ENCODE data around the gene TMEM117. TPM values are rescaled to one million over a fixed set of nuclear protein-coding genes. Genes with fewer than 3 reads are reported as not detected.
"Not testable (repeated sequence)": the region's sequence is repeated elsewhere in the genome, so short reads cannot be mapped to it uniquely, and the experiment has no call there.

Gene TMEM117
- total RNA-seq, 1 donor from 2014 or later, result 0.75 TPM

GRCh38 chr12:44193281-44193680 lies 357.4 kb downstream of the TMEM117 start:
- intact Hi-C loops (cut with micrococcal nuclease), result no loop called here

GRCh38 chr12:44195719-44196118 lies 359.8 kb downstream of the TMEM117 start:
- intact Hi-C loops (cut with micrococcal nuclease), result not testable (repeated sequence)

GRCh38 chr12:44206045-44206444 lies 370.2 kb downstream of the TMEM117 start:
- intact Hi-C loops (cut with micrococcal nuclease), result no loop called here

- intact Hi-C loops (cut with micrococcal nuclease), result no loop called here
These were observed 381.4 kb downstream of the TMEM117 start for GRCh38 chr12:44217146-44217883.

- intact Hi-C loops (cut with micrococcal nuclease), result no loop called here
These were observed 387.9 kb downstream of the TMEM117 start for GRCh38 chr12:44223736-44224135.

GRCh38 chr12:44224399-44225148 lies 388.7 kb downstream of the TMEM117 start:
- intact Hi-C loops (cut with micrococcal nuclease), result no loop called here

- intact Hi-C loops (cut with micrococcal nuclease), result no loop called here
These were observed 389.2 kb downstream of the TMEM117 start for GRCh38 chr12:44225149-44225510.

- intact Hi-C loops (cut with micrococcal nuclease), result no loop called here
These were observed 391.7 kb downstream of the TMEM117 start for GRCh38 chr12:44227616-44228015.

- intact Hi-C loops (cut with micrococcal nuclease), result no loop called here
These were observed 394.0 kb downstream of the TMEM117 start for GRCh38 chr12:44229846-44230245.

GRCh38 chr12:44235674-44236073 lies 399.8 kb downstream of the TMEM117 start:
- intact Hi-C loops (cut with micrococcal nuclease), result no loop called here

- intact Hi-C loops (cut with micrococcal nuclease), result no loop called here
These were observed 404.3 kb downstream of the TMEM117 start for GRCh38 chr12:44240186-44240585.

GRCh38 chr12:44245932-44246331 lies 410.1 kb downstream of the TMEM117 start:
- intact Hi-C loops (cut with micrococcal nuclease), result no loop called here

GRCh38 chr12:44246482-44247105 lies 410.7 kb downstream of the TMEM117 start:
- intact Hi-C loops (cut with micrococcal nuclease), result no loop called here

GRCh38 chr12:44247588-44247987 lies 411.7 kb downstream of the TMEM117 start:
- intact Hi-C loops (cut with micrococcal nuclease), result no loop called here

GRCh38 chr12:44248436-44248835 lies 412.6 kb downstream of the TMEM117 start:
- intact Hi-C loops (cut with micrococcal nuclease), result no loop called here

GRCh38 chr12:44250440-44250839 lies 414.6 kb downstream of the TMEM117 start:
- intact Hi-C loops (cut with micrococcal nuclease), result not testable (repeated sequence)

GRCh38 chr12:44253338-44253856 lies 417.5 kb downstream of the TMEM117 start:
- intact Hi-C loops (cut with micrococcal nuclease), result no loop called here

GRCh38 chr12:44258246-44258645 lies 422.4 kb downstream of the TMEM117 start:
- intact Hi-C loops (cut with micrococcal nuclease), result no loop called here

GRCh38 chr12:44259890-44260289 lies 424.0 kb downstream of the TMEM117 start:
- intact Hi-C loops (cut with micrococcal nuclease), result no loop called here

GRCh38 chr12:44260581-44260980 lies 424.7 kb downstream of the TMEM117 start:
- intact Hi-C loops (cut with micrococcal nuclease), result no loop called here

GRCh38 chr12:44285321-44285960 lies 449.6 kb downstream of the TMEM117 start:
- intact Hi-C loops (cut with micrococcal nuclease), result no loop called here

- intact Hi-C loops (cut with micrococcal nuclease), result no loop called here
These were observed 450.5 kb downstream of the TMEM117 start for GRCh38 chr12:44286336-44286735.

Data from T-helper 2 cell treated with Interferon-gamma antibody and Interleukin-4, amounts not matched to agents 100 ng/mL and 5 ng/mL, for 36 hours (primary cell).